Adrenal gland (tissue), 5 donors: ENCODE measurements around the gene NUDT4.

ENCODE experiments used
- CTCF ChIP-seq, 6 experiments: fragments of 450-650 bp in 4 of 6; fragments of 200-600 bp in 2 of 6; sonication (generic) in 1 of 6; IDR thresholded peaks; 1 replicate in 5 of 6; 2 replicates in 1 of 6; pipeline versions ENCODE4 v1.5.1 to v1.8.0; 2016 to 2021; ENCODE audit warnings: antibody characterized with exemption in 6 of 6, mild to moderate bottlenecking in 2 of 6, moderate library complexity in 1 of 6
- POLR2A ChIP-seq, 2 donors: fragments of 450-650 bp; IDR thresholded peaks; one replicate each; pipeline ENCODE4 v1.6.1; 2017; ENCODE audit warnings: antibody characterized with exemption in 2 of 2, mild to moderate bottlenecking in 2 of 2, moderate library complexity in 1 of 2
- donor health status: DM: no; HTN: no; CAD: no.

GRCh38 chr12:93347054-93347785 lies 30.5 kb upstream of the NUDT4 start:
- TF ChIP-seq CTCF (IDR thresholded peaks at IDR 0.05): no peak
- TF ChIP-seq POLR2A (IDR thresholded peaks at IDR 0.05): no peak
